ENCODE measurements around the gene HSF5. TPM values are rescaled to one million over a fixed set of nuclear protein-coding genes. Genes with fewer than 3 reads are reported as not detected.
A peak's percentile ranks its signal among the peaks of the same experiment; 100 is the strongest.

The HSF5 gene
- polyA plus RNA-seq, 1 experiment = not detected

DNA sequence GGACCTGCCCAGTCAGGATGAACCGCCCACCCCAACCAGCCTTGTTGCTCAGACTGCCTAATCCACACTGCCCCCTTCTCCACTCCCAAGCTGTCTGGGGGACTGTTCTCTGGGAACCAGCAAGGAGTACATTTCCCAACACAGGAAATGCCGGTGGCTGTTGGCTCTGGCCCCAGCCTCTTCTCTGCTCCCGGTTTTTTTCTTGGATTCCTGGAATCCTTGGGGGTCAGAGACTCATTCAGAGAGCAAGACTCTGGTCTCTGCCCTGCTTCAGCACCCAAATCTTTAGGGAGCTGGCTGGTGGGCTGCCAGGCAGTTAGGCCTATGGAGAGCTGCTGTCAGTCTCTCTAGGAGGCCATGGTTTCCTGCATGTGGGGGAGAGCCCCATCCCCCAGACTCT is 37.0 kb upstream of the HSF5 start:
- TF ChIP-seq, protein P1, sequence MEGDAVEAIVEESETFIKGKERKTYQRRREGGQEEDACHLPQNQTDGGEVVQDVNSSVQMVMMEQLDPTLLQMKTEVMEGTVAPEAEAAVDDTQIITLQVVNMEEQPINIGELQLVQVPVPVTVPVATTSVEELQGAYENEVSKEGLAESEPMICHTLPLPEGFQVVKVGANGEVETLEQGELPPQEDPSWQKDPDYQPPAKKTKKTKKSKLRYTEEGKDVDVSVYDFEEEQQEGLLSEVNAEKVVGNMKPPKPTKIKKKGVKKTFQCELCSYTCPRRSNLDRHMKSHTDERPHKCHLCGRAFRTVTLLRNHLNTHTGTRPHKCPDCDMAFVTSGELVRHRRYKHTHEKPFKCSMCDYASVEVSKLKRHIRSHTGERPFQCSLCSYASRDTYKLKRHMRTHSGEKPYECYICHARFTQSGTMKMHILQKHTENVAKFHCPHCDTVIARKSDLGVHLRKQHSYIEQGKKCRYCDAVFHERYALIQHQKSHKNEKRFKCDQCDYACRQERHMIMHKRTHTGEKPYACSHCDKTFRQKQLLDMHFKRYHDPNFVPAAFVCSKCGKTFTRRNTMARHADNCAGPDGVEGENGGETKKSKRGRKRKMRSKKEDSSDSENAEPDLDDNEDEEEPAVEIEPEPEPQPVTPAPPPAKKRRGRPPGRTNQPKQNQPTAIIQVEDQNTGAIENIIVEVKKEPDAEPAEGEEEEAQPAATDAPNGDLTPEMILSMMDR (IDR thresholded peaks at IDR 0.05; ENCODE audit: insufficient read depth, low read depth, low read length) = no peak
- no peak overlapping the region for H3K4me3 ChIP-seq (ENCODE audit: low read depth, low read length)
- DNase-seq (ENCODE audit: low read depth) = peak; percentile 61
- H3K36me3 ChIP-seq (ENCODE audit: control insufficient read depth, insufficient read depth, low read length) = no peaks in the 10 kb centered on the region
- CTCF ChIA-PET = interaction anchor here (1.0 to 1.5 kb wide), 2 partner anchors 469 to 480 kb away, joined by 3 to 6 read pairs; no protein-coding TSS in a partner anchor
- no peaks in the 10 kb centered on the region for H3K27me3 ChIP-seq (ENCODE audit: control insufficient read depth, insufficient read depth, low read length)
- POLR2A ChIA-PET = no interaction called here

DNA sequence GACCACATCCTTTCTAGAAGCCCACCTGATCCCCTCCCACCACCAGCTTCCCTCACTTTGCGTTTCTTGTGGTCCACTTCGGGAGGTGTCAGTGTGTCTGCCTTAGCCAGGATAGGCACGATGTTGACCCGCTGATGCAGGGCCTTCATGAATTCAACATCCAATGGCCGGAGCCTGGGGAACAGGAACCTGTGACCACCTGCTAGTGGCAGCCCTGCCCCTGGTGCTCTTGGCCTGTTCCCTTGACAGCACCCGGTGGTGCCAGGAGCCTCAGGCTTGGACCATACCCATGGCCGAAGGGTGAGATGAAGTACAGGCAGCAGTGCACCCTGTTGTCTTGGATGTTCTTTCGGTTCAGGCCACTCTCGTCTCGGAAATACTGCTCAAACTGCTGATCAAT is 33.5 kb upstream of the HSF5 start:
- TF ChIP-seq, protein P1 (IDR thresholded peaks at IDR 0.05; ENCODE audit: insufficient read depth, low read depth, low read length) = no peak
- H3K36me3 ChIP-seq (ENCODE audit: control insufficient read depth, insufficient read depth, low read length) = no peaks in the 10 kb centered on the region
- no peaks in the 10 kb centered on the region for H3K27me3 ChIP-seq (ENCODE audit: control insufficient read depth, insufficient read depth, low read length)
- H3K4me3 ChIP-seq (ENCODE audit: low read depth, low read length) = no peak overlapping the region
- ChIA-PET CTCF (interaction anchor here (0.6 to 1.4 kb wide), 2 partner anchors 63 to 66 kb away, joined by 4 read pairs; no protein-coding TSS in a partner anchor), POLR2A (no interaction called here)
- no peak for DNase-seq (ENCODE audit: low read depth)

DNA sequence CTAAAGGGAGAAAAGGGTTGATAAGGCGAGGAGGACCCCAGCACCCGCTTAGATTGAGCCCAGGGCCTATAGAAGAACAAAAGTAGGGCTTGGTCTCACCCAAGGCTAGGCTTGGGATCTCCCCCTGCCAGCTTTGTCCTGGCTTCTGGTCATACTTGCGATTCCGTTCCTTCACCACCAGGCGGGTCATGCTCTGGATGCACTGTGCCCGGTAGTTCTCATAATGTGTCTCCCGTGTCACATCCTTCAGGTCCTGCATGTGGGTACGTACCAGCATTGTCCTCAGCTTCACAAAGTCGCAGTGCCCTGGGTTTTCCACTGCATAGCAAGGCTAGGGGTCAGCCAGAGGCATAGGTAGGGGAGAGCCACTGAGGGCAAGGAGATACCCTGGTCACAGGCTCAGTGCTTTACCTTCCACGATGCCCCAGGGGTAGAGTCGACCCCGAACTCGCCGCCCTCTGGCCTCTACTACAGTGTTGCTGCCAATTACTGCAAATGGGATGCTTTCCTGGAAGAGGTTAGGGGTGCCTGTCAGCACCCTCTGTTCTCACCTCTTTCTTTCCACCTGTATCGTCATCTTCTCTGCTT is 32.7 kb upstream of the HSF5 start:
- TF ChIP-seq, protein P1 (IDR thresholded peaks at IDR 0.05; ENCODE audit: insufficient read depth, low read depth, low read length) = peak; percentile 45
- Histone ChIP-seq H3K27me3 (ENCODE audit: control insufficient read depth, insufficient read depth, low read length) (no peaks in the 10 kb centered on the region), H3K4me3 (ENCODE audit: low read depth, low read length) (no peak overlapping the region), H3K36me3 (ENCODE audit: control insufficient read depth, insufficient read depth, low read length) (no peaks in the 10 kb centered on the region)
- no peak for DNase-seq (ENCODE audit: low read depth)
- CTCF ChIA-PET = interaction anchor here (0.8 to 3.9 kb wide), 4 partner anchors 11 to 483 kb away, joined by 3 to 45 read pairs (median 10); partner anchors contain the start of genes RAD51C and TEX14
- POLR2A ChIA-PET = no interaction called here

DNA sequence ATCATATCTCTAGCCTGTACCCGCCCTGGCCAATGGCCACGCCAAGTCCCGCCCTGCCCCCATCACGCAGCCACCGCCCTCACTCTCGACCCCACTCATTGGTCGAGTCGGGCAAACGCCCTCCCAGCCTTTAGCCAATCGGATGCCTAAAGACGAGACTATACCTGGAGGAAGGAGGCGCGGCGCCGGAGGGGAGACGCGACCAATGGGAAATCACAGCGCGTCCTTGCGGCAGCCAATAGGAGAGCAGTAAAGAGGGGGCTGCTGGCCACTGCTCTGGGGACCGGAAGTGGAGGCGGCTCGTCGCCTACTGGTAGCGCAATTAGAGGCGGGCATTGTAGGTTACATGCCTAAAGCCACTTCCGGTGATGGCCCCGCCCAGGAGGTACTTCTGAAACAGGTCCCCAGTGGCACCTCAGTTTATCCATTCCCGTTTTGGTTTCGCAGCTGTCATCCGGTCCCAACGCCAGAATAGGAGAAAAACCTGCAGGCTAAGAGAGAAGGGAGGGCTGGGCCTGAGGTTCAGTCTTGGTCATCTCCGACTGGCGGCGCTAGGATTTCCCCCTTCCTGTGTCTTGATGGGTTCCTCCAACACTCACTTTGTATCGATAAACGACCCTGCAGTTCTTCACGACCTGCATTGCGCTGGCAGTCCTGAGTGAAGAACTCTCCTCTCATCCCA is 29.9 kb upstream of the HSF5 start:
- ChIA-PET POLR2A (interaction anchor here (0.7 kb wide), 1 partner anchor 182 kb away, joined by 3 read pairs; no protein-coding TSS in a partner anchor), CTCF (interaction anchor here (0.5 to 3.9 kb wide), 21 partner anchors 9 to 799 kb away, joined by 3 to 45 read pairs (median 4); partner anchors contain the start of genes RAD51C and TEX14)
- Histone ChIP-seq H3K36me3 (ENCODE audit: control insufficient read depth, insufficient read depth, low read length) (no peaks in the 10 kb centered on the region), H3K4me3 (ENCODE audit: low read depth, low read length) (peak overlapping the region; percentile 70), H3K27me3 (ENCODE audit: control insufficient read depth, insufficient read depth, low read length) (no peaks in the 10 kb centered on the region)
- TF ChIP-seq, protein P1 (IDR thresholded peaks at IDR 0.05; ENCODE audit: insufficient read depth, low read depth, low read length) = no peak
- peak; percentile 99 for DNase-seq (ENCODE audit: low read depth)

DNA sequence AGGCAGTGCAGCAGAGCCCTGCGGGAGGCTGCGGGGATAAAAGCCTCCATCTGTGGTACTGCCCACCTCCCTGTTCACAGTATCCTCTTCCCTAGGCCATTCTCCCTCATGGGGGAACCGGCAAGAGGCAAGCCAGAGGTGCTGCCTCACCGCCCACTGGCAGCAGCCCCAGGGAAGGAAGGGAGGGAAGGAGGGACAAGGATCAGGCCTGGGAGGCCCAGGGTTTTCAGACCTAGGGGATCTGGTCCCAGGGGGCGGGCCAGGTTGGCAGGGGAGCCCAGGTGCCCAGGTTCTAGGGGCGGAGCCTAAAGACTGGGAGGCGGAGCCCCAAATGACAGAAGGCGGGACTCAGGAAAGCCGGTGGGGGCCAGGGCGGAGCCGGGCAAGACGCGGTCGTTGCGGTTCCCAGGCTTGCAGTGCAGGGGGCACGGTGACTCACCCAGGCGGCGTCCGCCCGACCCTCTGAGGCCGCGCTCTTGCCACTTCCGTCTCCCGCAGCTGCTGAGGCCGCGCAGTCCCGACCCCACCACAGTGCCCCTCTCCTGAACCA is 29.2 kb upstream of the HSF5 start:
- peak overlapping the region; percentile 59 for H3K4me3 ChIP-seq (ENCODE audit: low read depth, low read length)
- no peaks in the 10 kb centered on the region for H3K36me3 ChIP-seq (ENCODE audit: control insufficient read depth, insufficient read depth, low read length)
- no peak for DNase-seq (ENCODE audit: low read depth)
- no peaks in the 10 kb centered on the region for H3K27me3 ChIP-seq (ENCODE audit: control insufficient read depth, insufficient read depth, low read length)
- TF ChIP-seq, protein P1 (IDR thresholded peaks at IDR 0.05; ENCODE audit: insufficient read depth, low read depth, low read length) = no peak
- ChIA-PET CTCF (interaction anchor here (1.5 to 3.9 kb wide), 6 partner anchors 20 to 487 kb away, joined by 3 to 45 read pairs (median 8); no protein-coding TSS in a partner anchor), POLR2A (interaction anchor here (0.7 kb wide), 1 partner anchor 181 kb away, joined by 3 read pairs; no protein-coding TSS in a partner anchor)

Measured in BJ (cell line).